CD4-positive, alpha-beta T cell treated with Interleukin-17A for 4 hours (primary cell): ENCODE measurements around the gene OR5C1.
A peak's percentile ranks its signal among the peaks of the same experiment; 100 is the strongest.
"Not testable (repeated sequence)": the region's sequence is repeated elsewhere in the genome, so short reads cannot be mapped to it uniquely, and the experiment has no call there.

Experiments used
- DNase-seq: peaks from one replicate; pipeline ENCODE4 v3.0.0-alpha.2; 2020; ENCODE audit warnings: mixed read lengths

Gene OR5C1

DNA sequence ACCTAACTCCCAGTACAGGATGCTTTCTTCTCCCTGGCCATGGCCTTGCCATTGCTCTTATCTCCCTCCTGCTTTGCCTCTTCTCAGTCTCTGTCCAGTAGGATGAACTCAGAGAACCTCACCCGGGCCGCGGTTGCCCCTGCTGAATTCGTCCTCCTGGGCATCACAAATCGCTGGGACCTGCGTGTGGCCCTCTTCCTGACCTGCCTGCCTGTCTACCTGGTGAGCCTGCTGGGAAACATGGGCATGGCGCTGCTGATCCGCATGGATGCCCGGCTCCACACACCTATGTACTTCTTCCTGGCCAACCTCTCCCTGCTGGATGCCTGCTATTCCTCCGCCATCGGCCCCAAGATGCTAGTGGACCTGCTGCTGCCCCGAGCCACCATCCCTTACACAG lies at the start of gene OR5C1:
Gene OR5C1, plus strand, starts transcription at position 103 of the 400 bp plus-strand sequence. Its CDS starts 0 bp downstream, at position 103.
- DNase-seq: no peak

DNA sequence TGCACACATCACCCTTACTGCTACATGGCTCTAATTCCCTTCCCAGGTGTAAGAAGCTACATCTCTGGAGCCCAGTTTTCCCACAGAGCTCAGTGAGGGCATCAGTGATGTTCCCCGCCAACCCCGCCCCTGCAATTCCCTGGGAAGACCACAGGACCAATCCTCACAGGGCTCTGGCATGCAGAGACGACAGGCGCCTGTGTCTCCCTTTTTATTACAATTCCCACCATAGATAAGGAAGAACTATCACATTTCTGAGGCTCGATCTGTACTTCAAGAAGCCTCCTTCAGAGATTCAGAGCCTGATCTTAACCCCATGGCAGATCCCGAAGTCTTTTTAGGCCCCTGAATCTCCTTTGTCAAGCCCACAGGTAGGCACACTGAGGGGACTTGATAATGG lies 46.7 kb upstream of the OR5C1 start, which contains the start of gene OR1L6:
Gene OR1L6, plus strand, starts transcription at position 301 of the 400 bp plus-strand sequence. CDS start 7,545 bp downstream, outside the sequence.
- no peak for DNase-seq

DNA sequence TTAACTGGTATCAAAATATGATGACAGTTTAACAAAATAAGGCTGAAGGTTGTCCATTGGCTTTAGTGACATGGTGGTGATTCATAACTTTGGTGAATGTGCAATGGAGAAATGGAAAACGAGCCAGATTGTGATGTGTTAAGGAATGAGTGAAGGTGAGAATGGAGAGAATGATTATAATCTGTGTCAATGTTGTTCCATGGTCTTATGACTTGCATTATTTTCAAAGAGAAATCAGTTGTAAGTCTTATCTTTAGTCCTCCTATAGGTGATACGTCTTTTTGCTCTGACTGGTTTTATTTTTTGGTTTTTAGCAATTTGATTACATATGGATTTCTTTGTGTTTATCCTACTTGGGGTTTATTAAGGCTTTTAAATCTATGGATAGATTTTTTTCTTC lies 33.9 kb upstream of the OR5C1 start:
- DNase-seq: no peak

DNA sequence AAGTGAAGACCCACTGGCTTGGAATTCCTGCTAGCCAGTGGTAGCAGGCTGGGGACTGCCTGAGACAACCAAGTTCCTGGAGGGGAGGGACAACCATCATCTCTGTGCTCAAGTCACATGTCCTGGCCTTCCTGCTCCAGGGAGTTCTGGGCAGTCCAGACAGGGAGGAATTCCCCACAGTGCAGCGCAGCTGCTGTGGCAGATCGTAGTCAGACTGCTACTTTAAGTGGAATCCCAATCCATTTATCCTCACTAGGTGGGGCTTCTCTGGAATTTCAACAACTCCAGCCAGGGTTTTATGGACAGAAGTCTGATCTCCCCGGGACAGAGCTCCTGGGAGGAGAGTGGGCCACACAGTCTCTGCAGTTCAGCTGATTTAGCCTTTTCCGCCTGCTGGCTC lies 20.9 kb upstream of the OR5C1 start:
- DNase-seq: no peak

DNA sequence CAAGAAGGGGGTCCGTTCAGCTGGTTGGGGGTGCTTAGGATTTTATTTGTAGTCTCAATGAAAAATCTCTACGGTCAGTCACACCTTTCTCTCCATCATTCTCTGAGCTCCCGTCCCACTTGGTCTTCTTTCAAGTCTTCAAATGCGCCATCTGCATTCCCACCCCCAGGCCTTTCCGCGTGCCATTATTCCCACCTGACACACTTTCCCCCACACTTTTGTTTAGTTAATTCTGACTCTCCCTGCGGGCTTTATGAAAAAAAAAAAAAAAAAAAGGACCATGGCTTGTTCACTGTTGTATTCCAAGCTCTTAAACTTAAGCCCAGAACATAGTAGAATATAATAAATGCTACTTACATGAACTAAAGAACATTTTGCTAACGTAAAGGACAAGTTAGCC lies 11.7 kb upstream of the OR5C1 start:
- DNase-seq: no peak

DNA sequence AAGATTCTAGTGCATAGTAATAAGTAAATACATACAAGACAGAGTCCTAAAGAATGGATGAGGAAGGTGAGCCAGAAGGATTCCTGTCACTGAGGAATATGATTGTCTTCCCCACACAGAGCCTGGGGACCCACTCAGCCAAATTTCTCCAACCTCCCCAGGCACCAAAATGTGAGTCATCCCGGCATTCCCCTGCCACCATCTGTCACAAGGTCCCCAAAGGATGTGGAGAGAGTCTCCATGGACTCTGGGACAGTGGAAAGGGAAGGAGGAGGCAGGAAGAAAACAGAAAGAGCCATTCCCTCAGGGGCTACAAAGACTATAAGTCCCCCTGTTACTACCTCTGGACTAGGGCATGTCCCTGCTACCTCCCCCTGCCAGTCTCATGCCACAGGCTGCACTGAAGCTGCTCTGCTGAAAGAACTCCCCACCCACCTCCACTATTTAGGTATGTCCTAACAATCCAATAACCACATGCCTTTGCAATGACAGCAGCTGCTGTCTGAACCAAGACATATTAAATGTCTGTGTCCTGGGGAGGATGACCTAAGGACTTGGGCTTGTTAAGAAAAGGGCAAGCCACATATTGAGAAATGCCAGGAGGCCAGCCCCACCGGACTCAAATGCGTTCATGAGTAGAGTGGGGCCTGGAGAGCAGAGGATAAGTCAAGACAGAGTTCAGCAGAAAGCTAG lies 10.7 kb upstream of the OR5C1 start:
- no peak for DNase-seq

DNA sequence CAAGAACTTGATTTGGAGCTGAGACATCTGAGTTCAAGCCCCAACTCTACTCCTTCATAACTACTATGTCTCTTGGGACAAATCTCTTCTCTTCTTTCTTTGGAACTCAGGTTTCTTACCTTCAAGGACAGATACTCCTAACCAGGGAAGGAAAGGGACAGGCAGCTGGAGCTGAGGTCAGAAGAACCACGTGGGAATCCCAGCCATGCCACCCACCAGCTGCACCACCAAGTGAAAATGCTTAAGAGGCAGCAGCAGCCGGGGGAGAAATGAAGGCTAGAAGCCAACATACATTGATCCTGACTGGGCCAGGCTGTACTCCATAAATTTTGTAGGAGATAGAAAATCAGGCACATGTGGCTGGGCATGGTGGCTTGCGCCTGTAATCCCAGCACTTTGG lies 9.6 kb upstream of the OR5C1 start:
- DNase-seq: no peak

DNA sequence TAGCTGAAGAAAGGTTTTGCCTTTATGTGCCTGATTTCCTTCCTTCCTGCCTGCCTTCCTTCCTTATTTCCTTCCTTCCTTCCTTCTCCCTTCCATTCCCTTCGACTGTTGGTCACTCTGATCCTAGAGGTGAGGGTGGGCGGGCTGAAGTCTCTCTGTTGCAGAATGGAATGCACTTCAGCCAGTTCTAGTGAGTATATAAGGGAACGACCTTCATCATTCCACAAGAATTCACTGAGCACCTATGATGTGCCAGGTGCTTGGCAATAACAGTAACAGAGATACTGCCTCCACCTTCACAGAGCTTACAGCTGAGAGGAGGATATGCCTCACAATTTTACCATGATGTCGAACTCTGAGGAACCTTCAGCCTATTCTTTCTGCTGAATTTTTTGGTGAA lies 8.7 kb upstream of the OR5C1 start:
- DNase-seq: no peak

DNA sequence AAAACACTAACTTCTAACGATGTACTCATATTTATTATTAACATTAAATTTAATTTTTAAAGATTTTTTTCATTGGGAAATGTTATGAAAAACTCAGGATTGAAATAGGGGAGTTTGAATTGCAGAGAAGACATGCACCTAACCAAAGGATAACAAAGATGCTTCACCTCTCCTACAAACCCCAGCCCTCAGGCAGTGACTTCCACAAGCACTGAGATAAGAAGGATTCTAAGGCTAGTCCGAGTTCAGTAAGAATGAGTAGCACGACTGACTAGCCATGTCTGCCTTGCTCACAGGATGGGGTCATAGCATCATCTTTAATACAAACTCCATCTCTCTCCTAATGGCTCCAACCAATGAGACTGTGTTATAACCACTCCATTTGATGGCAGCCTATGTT lies 7.1 kb upstream of the OR5C1 start:
- DNase-seq: no peak

DNA sequence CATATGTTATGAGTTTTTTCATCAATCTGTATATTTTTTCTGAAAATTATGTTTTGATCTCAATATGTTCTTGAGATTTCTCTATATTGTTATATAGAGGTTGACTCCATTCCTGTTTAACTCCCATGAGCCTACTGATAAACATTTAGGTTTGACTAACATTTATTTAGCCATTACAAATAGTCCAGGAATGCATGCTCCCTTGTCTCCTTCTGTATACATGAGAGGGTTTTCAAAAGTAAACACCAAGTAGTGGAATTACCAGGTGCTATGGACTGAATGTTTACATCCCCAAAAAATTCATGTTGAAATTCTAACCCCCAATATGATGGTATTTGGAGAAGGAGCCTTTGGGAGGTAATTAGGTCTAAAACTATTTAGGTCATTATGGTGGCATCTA lies 3.5 kb upstream of the OR5C1 start:
- DNase-seq: no peak

DNA sequence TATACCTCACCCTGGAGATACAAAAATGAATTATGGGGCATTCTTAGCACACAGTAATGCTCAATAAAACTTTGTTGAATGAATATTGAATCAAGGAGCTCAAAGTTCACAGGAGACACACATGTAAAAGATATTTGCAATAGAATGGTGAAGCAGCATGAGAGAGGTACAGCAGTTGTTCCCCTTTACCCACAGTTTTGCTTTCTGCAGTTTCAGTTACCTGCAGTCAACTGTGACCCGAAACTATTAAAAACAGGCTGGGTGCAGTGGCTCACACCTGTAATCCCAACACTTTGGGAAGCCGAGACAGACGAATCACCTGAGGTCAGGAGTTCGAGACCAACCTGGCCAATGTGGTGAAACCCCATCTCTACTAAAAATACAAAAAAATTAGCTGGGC lies 2.4 kb upstream of the OR5C1 start:
- no peak for DNase-seq

DNA sequence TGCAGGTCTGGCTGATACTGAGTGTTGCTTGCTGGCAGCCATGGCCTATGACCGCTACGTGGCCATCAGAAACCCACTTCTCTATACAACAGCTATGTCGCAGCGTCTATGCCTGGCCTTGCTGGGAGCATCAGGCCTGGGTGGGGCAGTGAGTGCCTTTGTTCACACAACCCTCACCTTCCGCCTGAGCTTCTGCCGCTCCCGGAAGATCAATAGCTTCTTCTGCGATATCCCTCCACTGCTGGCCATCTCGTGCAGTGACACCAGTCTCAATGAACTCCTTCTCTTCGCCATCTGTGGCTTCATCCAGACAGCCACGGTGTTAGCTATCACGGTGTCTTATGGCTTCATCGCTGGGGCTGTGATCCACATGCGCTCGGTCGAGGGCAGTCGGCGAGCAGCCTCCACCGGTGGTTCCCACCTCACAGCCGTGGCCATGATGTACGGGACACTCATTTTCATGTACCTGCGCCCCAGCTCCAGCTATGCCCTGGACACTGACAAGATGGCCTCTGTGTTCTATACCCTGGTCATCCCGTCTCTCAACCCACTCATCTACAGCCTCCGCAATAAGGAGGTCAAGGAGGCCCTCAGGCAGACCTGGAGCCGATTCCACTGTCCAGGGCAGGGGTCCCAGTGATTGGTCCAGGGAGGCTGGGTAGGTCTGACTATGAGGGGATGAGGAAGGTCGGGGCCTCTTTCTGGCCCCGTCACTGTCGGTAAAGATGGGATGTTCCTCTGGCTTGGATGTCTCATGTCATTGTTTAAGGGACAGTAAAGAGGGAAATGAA lies 718 bp downstream of the OR5C1 start:
- no peak for DNase-seq

DNA sequence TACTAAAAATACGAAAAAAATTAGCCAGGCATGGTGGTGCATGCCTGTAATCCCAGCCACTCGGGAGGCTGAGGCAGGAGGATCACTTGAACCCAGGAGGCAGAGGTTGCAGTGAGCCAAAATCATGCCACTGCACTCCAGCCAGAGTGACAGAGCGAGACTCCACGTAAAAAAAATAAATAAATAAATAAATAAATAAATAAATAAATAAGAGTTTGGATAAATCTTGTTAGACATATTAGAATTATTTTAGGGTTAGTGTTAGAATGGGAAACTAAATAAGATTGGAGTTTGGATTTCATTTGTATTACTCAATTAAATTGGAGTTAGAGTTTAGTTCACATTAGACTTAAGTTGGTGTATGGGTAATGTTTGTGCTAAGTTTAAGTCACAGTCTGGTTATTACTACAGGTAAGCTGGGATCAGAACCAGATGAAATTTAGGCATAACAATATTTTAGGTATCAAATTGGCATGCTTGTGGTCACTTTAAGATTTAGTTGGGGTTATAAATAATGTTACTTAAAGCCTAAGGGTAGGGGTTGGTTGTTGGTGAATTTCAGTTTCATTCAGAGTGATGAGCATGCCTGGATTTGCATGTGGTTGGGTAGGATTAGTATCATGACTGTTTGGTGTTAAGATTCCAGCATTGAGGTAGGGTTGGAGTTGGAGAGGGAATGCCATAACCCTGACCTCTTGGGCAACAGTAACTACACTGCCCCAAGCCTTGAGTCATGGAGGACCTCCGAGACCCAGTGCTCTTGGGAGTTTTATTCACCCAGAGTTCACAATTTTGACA lies 3.3 kb downstream of the OR5C1 start:
- DNase-seq: no peak

DNA sequence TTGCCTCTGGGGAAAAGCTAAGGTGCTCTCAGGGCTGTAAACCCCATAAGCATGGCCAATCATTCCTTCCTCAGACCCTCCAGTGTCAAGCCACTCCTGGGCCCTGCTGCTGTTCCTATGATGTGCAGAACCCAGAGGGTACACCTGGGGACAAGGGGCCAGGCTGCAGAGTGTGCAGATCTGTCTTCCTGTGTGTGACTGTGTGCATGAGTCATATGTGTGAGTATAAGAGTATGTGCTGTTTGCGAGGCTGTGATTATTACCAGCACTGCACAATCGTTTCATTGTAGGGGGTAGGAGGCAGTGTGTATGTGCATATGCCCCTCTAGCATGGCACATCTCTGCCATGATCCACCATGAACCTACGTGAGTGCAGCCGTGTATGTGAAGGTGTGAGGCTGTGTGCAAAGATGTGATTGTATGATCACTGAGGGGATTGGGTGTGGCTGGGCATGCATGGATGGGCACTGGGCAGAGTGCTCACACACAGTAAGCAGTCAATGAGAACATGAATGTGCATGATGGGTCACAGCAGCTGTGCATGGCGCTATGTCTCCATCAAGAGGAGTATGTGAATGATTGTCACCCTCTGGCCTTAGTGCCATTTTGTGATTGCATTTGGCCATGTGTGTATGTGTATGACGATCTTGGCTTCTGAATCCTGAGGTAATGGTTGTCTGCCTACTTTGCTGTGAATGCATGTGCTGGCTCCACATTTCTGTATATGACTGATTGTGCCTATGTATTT lies 8.8 kb downstream of the OR5C1 start:
- DNase-seq: no peak

DNA sequence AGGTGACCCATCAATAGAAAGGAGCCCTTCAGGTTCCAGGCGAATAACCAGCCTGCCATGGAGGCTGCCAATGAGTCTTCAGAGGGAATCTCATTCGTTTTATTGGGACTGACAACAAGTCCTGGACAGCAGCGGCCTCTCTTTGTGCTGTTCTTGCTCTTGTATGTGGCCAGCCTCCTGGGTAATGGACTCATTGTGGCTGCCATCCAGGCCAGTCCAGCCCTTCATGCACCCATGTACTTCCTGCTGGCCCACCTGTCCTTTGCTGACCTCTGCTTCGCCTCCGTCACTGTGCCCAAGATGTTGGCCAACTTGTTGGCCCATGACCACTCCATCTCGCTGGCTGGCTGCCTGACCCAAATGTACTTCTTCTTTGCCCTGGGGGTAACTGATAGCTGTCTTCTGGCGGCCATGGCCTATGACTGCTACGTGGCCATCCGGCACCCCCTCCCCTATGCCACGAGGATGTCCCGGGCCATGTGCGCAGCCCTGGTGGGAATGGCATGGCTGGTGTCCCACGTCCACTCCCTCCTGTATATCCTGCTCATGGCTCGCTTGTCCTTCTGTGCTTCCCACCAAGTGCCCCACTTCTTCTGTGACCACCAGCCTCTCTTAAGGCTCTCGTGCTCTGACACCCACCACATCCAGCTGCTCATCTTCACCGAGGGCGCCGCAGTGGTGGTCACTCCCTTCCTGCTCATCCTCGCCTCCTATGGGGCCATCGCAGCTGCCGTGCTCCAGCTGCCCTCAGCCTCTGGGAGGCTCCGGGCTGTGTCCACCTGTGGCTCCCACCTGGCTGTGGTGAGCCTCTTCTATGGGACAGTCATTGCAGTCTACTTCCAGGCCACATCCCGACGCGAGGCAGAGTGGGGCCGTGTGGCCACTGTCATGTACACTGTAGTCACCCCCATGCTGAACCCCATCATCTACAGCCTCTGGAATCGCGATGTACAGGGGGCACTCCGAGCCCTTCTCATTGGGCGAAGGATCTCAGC lies 11.6 kb downstream of the OR5C1 start, which contains the start of gene OR1K1:
Gene OR1K1, plus strand, starts transcription at position 58 of the 995 bp plus-strand sequence. Its CDS starts 0 bp downstream, at position 58.
- DNase-seq: no peak

DNA sequence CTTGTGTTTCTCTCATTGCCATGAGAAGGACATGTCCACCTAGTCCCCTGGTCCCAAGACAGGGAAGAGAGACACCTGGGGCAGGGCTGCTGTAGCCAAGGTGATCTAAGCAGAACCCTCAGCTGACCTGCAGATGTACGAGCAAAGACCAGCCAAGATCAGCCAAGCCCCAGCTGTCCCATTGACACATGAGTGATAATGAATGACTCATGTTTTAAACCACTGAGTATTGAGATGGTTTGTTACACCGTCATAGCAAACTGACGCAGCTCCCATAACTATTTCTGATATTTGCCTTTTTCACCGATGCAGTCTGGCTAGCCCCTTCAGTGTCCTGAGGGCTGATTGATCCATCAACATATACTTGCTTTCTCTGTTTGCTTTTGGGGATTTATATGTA lies 17.9 kb downstream of the OR5C1 start:
- no peak for DNase-seq

DNA sequence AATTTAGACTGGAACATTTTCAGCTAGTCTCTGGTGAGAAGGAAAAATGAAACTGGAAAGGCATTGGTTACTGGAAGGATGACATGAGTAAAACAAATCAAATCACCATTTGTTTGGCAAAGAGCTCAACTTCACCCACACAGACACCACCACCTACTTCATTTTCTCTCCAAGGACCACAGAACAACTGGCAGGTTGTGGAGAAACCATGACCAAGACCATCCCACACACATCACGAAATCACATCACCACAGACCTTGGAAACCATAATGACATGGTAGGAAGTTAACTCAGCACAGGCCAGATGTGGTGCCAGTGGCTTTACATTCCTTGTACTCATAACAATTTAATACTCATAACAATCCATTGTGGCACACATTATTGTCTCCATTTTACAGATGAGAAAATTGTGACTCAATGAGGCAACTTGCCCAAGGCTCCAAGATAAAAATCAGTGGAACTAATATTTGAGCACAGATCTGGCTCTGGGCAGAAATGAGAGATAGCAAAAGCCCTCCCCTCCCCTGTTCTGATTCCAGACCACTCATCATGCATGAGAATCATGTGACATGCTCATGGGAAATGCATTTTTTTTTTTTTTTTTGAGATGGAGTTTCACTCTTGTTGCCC lies 18.7 kb downstream of the OR5C1 start:
- DNase-seq: no peak

DNA sequence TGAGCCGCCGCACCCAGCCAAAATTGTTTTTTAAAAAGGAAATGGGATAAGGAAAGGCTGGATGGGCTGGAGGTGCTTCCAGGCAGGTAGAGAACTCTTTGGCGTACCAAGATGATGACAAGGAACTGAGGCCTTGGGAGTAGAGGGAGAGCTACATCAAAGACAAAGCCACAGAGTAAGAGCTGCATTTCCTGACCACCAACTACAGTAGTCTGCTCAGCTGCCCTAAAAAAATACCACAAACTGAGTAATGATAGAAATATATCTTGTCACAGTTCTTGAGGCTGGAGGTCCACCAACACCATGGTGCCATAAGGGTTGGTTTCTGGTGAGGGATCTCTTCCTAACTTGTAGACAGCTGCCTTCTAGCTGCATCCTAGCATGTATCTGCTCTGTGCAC lies 19.4 kb downstream of the OR5C1 start:
- DNase-seq: no peak

DNA sequence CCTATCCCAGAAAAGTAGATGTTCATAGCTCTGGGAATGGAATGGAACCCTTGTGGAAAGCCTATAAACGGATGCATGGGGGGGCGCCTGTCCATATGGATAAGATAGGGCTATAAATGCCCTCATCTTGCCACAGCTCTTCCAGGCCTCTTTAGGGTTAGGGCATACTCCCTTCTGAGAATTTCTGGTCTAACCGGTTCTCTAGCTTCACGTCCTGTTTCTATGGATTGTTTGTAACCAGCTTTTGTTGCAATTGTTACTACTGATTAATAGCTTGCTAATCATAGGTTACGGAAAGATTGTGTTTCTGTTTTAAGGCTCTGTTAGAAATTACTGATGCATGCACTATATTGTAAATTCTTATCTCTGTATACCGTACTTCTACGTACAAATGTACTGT lies 20.5 kb downstream of the OR5C1 start:
- not testable (repeated sequence) for DNase-seq

DNA sequence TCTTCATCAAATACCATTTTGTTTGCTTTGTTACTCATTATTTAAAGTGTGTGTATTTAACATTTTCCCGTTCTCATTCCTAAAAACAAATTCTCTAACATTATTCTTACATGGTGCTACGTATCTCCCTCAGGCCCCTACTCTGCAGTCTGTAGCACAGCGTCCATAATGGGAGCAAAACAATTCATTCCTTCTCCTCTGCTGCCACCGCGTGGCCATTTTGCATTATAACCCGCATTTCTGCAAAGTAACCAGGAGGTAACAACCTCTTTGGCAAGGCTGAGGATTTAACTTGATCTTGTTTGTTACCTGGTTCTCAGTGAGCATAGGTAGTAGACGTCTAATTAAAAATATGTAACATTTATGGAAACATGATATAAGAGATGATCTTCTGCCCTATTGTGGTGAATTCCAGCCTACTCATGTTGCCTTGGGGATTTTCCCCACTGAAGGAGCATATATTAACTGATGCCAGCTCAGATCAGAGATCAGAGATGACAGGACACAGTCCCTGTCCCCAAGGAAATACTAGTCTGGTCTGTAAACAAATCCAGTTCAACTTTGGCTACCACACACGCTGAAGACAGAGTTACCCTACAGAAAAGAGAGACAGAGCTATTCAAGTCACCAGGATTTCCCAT lies 21.7 kb downstream of the OR5C1 start:
- peak; percentile 84 for DNase-seq
